Measurements from ENCODE around the gene TMEM198.

GRCh38 chr2:219557791-219558785 lies 14.3 kb downstream of the TMEM198 start:
- TF ChIP-seq CTCF (IDR thresholded peaks at IDR 0.05) (no peak), EP300 (IDR thresholded peaks at IDR 0.05; ENCODE audit: low read depth) (no peak)
